Measurements from ENCODE around the gene VPS4A. TPM values are rescaled to one million over a fixed set of nuclear protein-coding genes. Genes with fewer than 3 reads are reported as not detected.
A peak's percentile ranks its signal among the peaks of the same experiment; 100 is the strongest.

Gene VPS4A
- total and polyA plus RNA-seq, 2 of the 4 experiments (the other 2 are of a cell fraction), result 23.3 to 25.2 TPM

- H3K23ac ChIP-seq (ENCODE audit: low read depth, low read length), result no peak overlapping the region; the same call in 1 of the 2 replicates
- no peak overlapping the region for H3K27ac ChIP-seq (ENCODE audit: insufficient read depth, low read length)
- no peak for TF ChIP-seq CHD1 (IDR thresholded peaks at IDR 0.05; ENCODE audit: low read depth, low read length)
- TF ChIP-seq RAD21 (IDR thresholded peaks at IDR 0.05; ENCODE audit: low read length), result no peak
- TF ChIP-seq USF2 (IDR thresholded peaks at IDR 0.05; ENCODE audit: low read depth, low read length), result no peak
- TF ChIP-seq RFX5 (IDR thresholded peaks at IDR 0.05; ENCODE audit: low read depth, low read length), result no peak
- TF ChIP-seq ELK1 (IDR thresholded peaks at IDR 0.05; ENCODE audit: borderline replicate concordance, low read depth, low read length), result no peak
- no peak for TF ChIP-seq CTCF (conservative IDR thresholded peaks at IDR 0.05; ENCODE audit: low read depth, low read length)
- no peak for TF ChIP-seq MXI1 (IDR thresholded peaks at IDR 0.05; ENCODE audit: borderline replicate concordance, low read depth, low read length)
- no peak for TF ChIP-seq NFE2L2 (IDR thresholded peaks at IDR 0.05; ENCODE audit: low read depth, low read length)
- no peak overlapping the region for H3K18ac ChIP-seq (ENCODE audit: low read depth, low read length)
- H2BK20ac ChIP-seq (ENCODE audit: low read depth, low read length), result no peak overlapping the region
- H3K4me1 ChIP-seq (ENCODE audit: control insufficient read depth, insufficient read depth, low read length), result peaks cover 2% of the 10 kb centered on the region; the same call in 1 of the 2 replicates
- ChIA-PET POLR2A (ENCODE audit: unreplicated experiment) (no interaction called here), CTCF (no interaction called here)
- H4K8ac ChIP-seq (ENCODE audit: low read depth in 2 of 2, low read length in 2 of 2), result no peak overlapping the region
- H2AK5ac ChIP-seq (ENCODE audit: low read depth, low read length), result no peak overlapping the region
- no peak overlapping the region for H3K4me2 ChIP-seq (ENCODE audit: low read depth, low read length)
- in situ Hi-C loops (cut with MboI; ENCODE audit: low sequenced_read_pairs) (no loop called here), intact Hi-C loops (cut with micrococcal nuclease) (no loop called here), dilution Hi-C loops (cut with HindIII; ENCODE audit: low sequenced_read_pairs, unreplicated experiment) (no loop called here)
- BruUV-seq (replicated peaks), result no TSS peak
- H2BK120ac ChIP-seq (ENCODE audit: low read depth, low read length), result no peak overlapping the region
- no peak overlapping the region for H3K9ac ChIP-seq (ENCODE audit: low read depth, low read length)
- no peak overlapping the region for H2BK5ac ChIP-seq (ENCODE audit: low read depth, low read length, poor library complexity, severe bottlenecking)
- no peaks in the 10 kb centered on the region for H3K27me3 ChIP-seq (ENCODE audit: control insufficient read depth, insufficient read depth, low read length)
- H3K4me3 ChIP-seq (ENCODE audit: insufficient read depth, low read depth, low read length), result no peak overlapping the region
- 0 out of 4 replicates have a peak, but pooled peaks cover 0 to 4% of the 10 kb centered on the region in 2 experiments for H3K79me1 ChIP-seq (ENCODE audit: low read depth in 1 of 2, low read length in 2 of 2)
- DNase-seq (no peak), ATAC-seq (ENCODE audit: low read depth) (peak; percentile 42)
- H3K14ac ChIP-seq (replicated peaks; ENCODE audit: low read depth, low read length), result no peak overlapping the region
- no peak overlapping the region for H3K4ac ChIP-seq (ENCODE audit: low read depth, low read length)
- peaks cover 5% of the 10 kb centered on the region for H3K36me3 ChIP-seq (ENCODE audit: control insufficient read depth, insufficient read depth, low read length)
- no CpG with 5 or more reads among the region's 6 CpGs for WGBS, 2 experiments (ENCODE audit: extremely low coverage in 2 of 2, insufficient read length in 1 of 2)
- no peak overlapping the region for H3K56ac ChIP-seq (ENCODE audit: extremely low read depth, insufficient read depth, low read length)
- H2BK15ac ChIP-seq (ENCODE audit: low read depth, low read length), result no peak overlapping the region
- H3K9me3 ChIP-seq (ENCODE audit: control insufficient read depth, insufficient read depth, low read length), result no peaks in the 10 kb centered on the region
- H4K20me1 ChIP-seq (ENCODE audit: insufficient read depth, low read length), result no peaks in the 10 kb centered on the region
- no peak overlapping the region for H2AK9ac ChIP-seq (replicated peaks; ENCODE audit: low read depth, low read length, poor library complexity)
- peaks cover 3% of the 10 kb centered on the region; the same call in 1 of the 2 replicates for H3K9me1 ChIP-seq (ENCODE audit: insufficient read depth, low read length)
- no peak overlapping the region for H4K5ac ChIP-seq (ENCODE audit: low read depth, low read length)
- H2AFZ ChIP-seq (replicated peaks; ENCODE audit: low read length, poor library complexity), result no peak overlapping the region
- H4K91ac ChIP-seq (ENCODE audit: insufficient read depth, low read depth, low read length), result no peak overlapping the region
These were observed 39.5 kb downstream of the VPS4A start for GRCh38 chr16:69350536-69351133.

Data from IMR-90 (cell line).